GM12891 (cell line): Measurements from ENCODE around the gene MRPL43.

ENCODE experiments used
- DNase-seq: peaks from one replicate; pipeline ENCODE4 v3.0.0; 2011; ENCODE audit warnings: low spot score; ENCODE audit not compliant: insufficient read length
- FAIRE-seq: peaks from 2 replicates; lab custom pipeline; 2011; peaks lifted over from hg19 to GRCh38; lab: Jason Lieb, UNC
- PAX5 ChIP-seq: IDR thresholded peaks from 2 replicates; pipeline ENCODE4 v1.6.1; 2011; ENCODE audit warnings: low read length, moderate library complexity, mild to moderate bottlenecking; ENCODE audit not compliant: insufficient read depth, severe bottlenecking
- POLR2A ChIP-seq: IDR thresholded peaks from 2 replicates; pipeline ENCODE4 v1.6.1; 2011; ENCODE audit warnings: low read depth, low read length, control low read depth
- POLR2AphosphoS5 ChIP-seq: IDR thresholded peaks from 2 replicates; pipeline ENCODE4 v1.6.1; 2011; ENCODE audit warnings: low read depth, low read length, control low read depth
- POU2F2 ChIP-seq: IDR thresholded peaks from 2 replicates; pipeline ENCODE4 v1.6.1; 2011; ENCODE audit warnings: low read depth, mild to moderate bottlenecking, control low read depth, low read length, moderate library complexity
- SPI1 ChIP-seq: IDR thresholded peaks from 2 replicates; pipeline ENCODE4 v1.6.1; 2011; ENCODE audit warnings: low read depth, low read length, control low read depth
- TAF1 ChIP-seq: IDR thresholded peaks from 2 replicates; pipeline ENCODE4 v1.6.1; 2011; ENCODE audit warnings: low read depth, low read length, control low read depth

The MRPL43 gene

GRCh38 chr10:100968863-100969186 is 18.5 kb downstream of the MRPL43 start:
- TF ChIP-seq POLR2AphosphoS5 (no peak), POU2F2 (no peak), SPI1 (no peak), POLR2A (no peak), TAF1 (no peak), PAX5 (no peak)
- DNase-seq (no peak), FAIRE-seq (no peak)

GRCh38 chr10:100968062-100968736 is 19.1 kb downstream of the MRPL43 start:
- TF ChIP-seq POLR2A (no peak), PAX5 (no peak), SPI1 (no peak), POLR2AphosphoS5 (no peak), POU2F2 (no peak), TAF1 (no peak)
- no peak for DNase-seq
- FAIRE-seq = no peak

- DNase-seq (no peak), FAIRE-seq (no peak)
- TF ChIP-seq POLR2AphosphoS5 = no peak
- no peak for TF ChIP-seq SPI1
- TF ChIP-seq POU2F2 = no peak
Measured at GRCh38 chr10:100967332-100967731, 20.0 kb downstream of the MRPL43 start.

GRCh38 chr10:100966887-100967286 is 20.4 kb downstream of the MRPL43 start:
- TF ChIP-seq SPI1 = no peak
- TF ChIP-seq PAX5 = no peak
- TF ChIP-seq POU2F2 = no peak
- TF ChIP-seq POLR2A = no peak
- TF ChIP-seq POLR2AphosphoS5 = no peak
- no peak for TF ChIP-seq TAF1
- DNase-seq = no peak
- FAIRE-seq = no peak

GRCh38 chr10:100965820-100966219 is 21.5 kb downstream of the MRPL43 start:
- no peak for TF ChIP-seq TAF1
- no peak for TF ChIP-seq POU2F2
- no peak for TF ChIP-seq POLR2A
- no peak for TF ChIP-seq SPI1
- no peak for TF ChIP-seq PAX5
- TF ChIP-seq POLR2AphosphoS5 = no peak
- no peak for DNase-seq
- no peak for FAIRE-seq

GRCh38 chr10:100963826-100964225 is 23.5 kb downstream of the MRPL43 start:
- DNase-seq (no peak), FAIRE-seq (no peak)
- TF ChIP-seq TAF1 (no peak), POLR2AphosphoS5 (no peak), POLR2A (no peak), POU2F2 (no peak), SPI1 (no peak), PAX5 (no peak)

- TF ChIP-seq POU2F2 (no peak), POLR2A (no peak)
- DNase-seq (no peak), FAIRE-seq (no peak)
Measured at GRCh38 chr10:100962351-100963080, 24.8 kb downstream of the MRPL43 start.

- DNase-seq = no peak
- FAIRE-seq = no peak
- no peak for TF ChIP-seq SPI1
- TF ChIP-seq PAX5 = no peak
- TF ChIP-seq TAF1 = no peak
- TF ChIP-seq POLR2AphosphoS5 = no peak
Measured at GRCh38 chr10:100960251-100960650, 27.0 kb downstream of the MRPL43 start.

- FAIRE-seq (no peak), DNase-seq (no peak)
- TF ChIP-seq PAX5 (no peak), POLR2AphosphoS5 (no peak), SPI1 (no peak), POU2F2 (no peak), TAF1 (no peak), POLR2A (no peak)
Measured at GRCh38 chr10:100948916-100949315, 38.4 kb downstream of the MRPL43 start.

GRCh38 chr10:100945754-100946153 is 41.5 kb downstream of the MRPL43 start:
- DNase-seq (no peak), FAIRE-seq (no peak)
- no peak for TF ChIP-seq POLR2AphosphoS5
- no peak for TF ChIP-seq TAF1
- no peak for TF ChIP-seq POLR2A
- TF ChIP-seq POU2F2 = no peak
- no peak for TF ChIP-seq SPI1
- TF ChIP-seq PAX5 = no peak
